Hepatic stellate cell (primary cell): Measurements from ENCODE around the gene SKAP1.
A peak's percentile ranks its signal among the peaks of the same experiment; 100 is the strongest.

ENCODE experiments used
- DNase-seq: peaks from one replicate; pipeline ENCODE4 v3.0.0; 2011; ENCODE audit warnings: low spot score

The SKAP1 gene

GRCh38 chr17:48104440-48104839 lies 325.6 kb downstream of the SKAP1 start:
- no peak for DNase-seq

GRCh38 chr17:48102798-48103715 lies 327.0 kb downstream of the SKAP1 start:
- no peak for DNase-seq

GRCh38 chr17:48102043-48102750 lies 327.8 kb downstream of the SKAP1 start:
- DNase-seq = no peak

GRCh38 chr17:48101012-48101720 lies 328.8 kb downstream of the SKAP1 start, which contains the start of gene CBX1:
Gene CBX1 (minus strand): TSS chr17:48101478. CDS start chr17:48077004, 24,474 bp downstream.
- peak; percentile 89 for DNase-seq

GRCh38 chr17:48100591-48101011 lies 329.4 kb downstream of the SKAP1 start:
- peak; percentile 49 for DNase-seq

GRCh38 chr17:48100160-48100559 lies 329.9 kb downstream of the SKAP1 start:
- peak; percentile 16 for DNase-seq

DNA sequence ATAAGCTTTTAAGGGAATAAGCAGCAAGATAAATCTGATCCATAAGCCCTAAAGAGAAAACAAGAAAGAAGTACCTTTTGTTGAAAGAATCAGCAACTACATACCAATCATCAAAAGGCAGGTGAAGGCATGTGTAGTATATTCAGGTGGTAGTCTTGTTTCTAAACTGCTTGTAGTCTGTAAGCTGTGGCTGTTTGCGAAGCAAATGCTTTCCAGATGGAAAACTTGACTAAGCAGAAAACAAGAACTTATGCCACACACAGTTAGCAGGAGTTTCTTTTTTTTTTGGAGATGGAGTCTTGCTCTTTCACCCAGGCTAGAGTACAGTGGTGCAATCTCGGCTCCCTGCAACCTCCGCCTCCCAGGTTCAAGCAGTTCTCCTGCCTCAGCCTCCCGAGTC lies 334.4 kb downstream of the SKAP1 start:
- DNase-seq = no peak

- DNase-seq = no peak
These were observed 336.5 kb downstream of the SKAP1 start for GRCh38 chr17:48093341-48094045.

DNA sequence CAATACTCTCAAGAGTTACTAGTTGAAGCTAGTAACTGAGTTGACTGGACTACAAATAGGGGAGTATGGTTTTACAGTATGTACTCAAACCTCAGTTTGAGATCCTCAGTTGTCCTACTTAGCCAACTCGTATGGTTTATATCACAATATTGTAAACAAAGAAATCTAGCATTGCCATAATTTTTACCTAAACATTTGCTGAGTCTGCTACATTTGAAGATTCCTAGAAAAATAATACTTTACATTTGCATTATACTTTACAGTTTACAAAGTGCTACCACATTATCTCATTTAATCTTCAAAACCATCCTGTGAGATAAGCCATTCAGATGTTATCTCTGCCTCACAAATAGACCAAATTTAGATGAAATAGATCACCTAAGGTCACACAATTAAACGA lies 345.1 kb downstream of the SKAP1 start:
- no peak for DNase-seq
